Fibroblast of lung (primary cell): Measurements from ENCODE around the gene BEND3. TPM values are rescaled to one million over a fixed set of nuclear protein-coding genes. Genes with fewer than 3 reads are reported as not detected.
"Not testable (repeated sequence)": the region's sequence is repeated elsewhere in the genome, so short reads cannot be mapped to it uniquely, and the experiment has no call there.

ENCODE experiments used
- DNase-seq, 2 donors: peaks; one replicate each; pipeline versions ENCODE4 v3.0.0 to v3.0.0-alpha.2; 2010; ENCODE audit warnings: low read depth in 2 of 2
- H2AFZ ChIP-seq: 2 replicates; pipeline ENCODE4 v1.5.1; 2012; ENCODE audit warnings: low read length, control low read depth, inconsistent platforms
- H3K27ac ChIP-seq: 2 replicates; pipeline ENCODE4 v1.5.1; 2011; ENCODE audit warnings: low read length, control low read depth; ENCODE audit not compliant: insufficient read depth
- H3K27me3 ChIP-seq: 2 replicates; pipeline ENCODE4 v1.5.1; 2011; ENCODE audit warnings: mild to moderate bottlenecking, low read length; ENCODE audit not compliant: control insufficient read depth, insufficient read depth
- H3K36me3 ChIP-seq: 2 replicates; pipeline ENCODE4 v1.5.1; 2011; ENCODE audit warnings: low read length; ENCODE audit not compliant: control insufficient read depth, insufficient read depth
- H3K4me1 ChIP-seq: 2 replicates; pipeline ENCODE4 v1.5.1; 2011; ENCODE audit warnings: low read length; ENCODE audit not compliant: control insufficient read depth, insufficient read depth; ENCODE audit errors: extremely low read depth
- H3K4me2 ChIP-seq: 2 replicates; pipeline ENCODE4 v1.5.1; 2011; ENCODE audit warnings: low read length, control low read depth; ENCODE audit not compliant: insufficient read depth; ENCODE audit errors: extremely low read depth
- H3K4me3 ChIP-seq, 4 experiments: fragments of 200-600 bp in 1 of 4; sonication (generic) in 1 of 4; replicated peaks in 1 of 4; 2 replicates each; pipeline ENCODE4 v1.5.1; 2011 to 2016; ENCODE audit warnings: low read length in 4 of 4, low read depth in 3 of 4, mild to moderate bottlenecking in 3 of 4, control low read depth in 2 of 4, inconsistent platforms in 1 of 4, mixed read lengths in 1 of 4; ENCODE audit not compliant: insufficient read depth in 1 of 4; ENCODE audit errors: control extremely low read depth in 1 of 4
- H3K79me2 ChIP-seq: 2 replicates; pipeline ENCODE4 v1.5.1; 2012; ENCODE audit warnings: mild to moderate bottlenecking, low read length, inconsistent platforms; ENCODE audit not compliant: control insufficient read depth, insufficient read depth
- H3K9ac ChIP-seq: 2 replicates; pipeline ENCODE4 v1.5.1; 2011; ENCODE audit warnings: mild to moderate bottlenecking, low read length, control low read depth; ENCODE audit not compliant: insufficient read depth
- H3K9me3 ChIP-seq: 2 replicates; pipeline ENCODE4 v1.5.1; 2012; ENCODE audit warnings: low read depth, low read length; ENCODE audit not compliant: control insufficient read depth, insufficient read depth
- H4K20me1 ChIP-seq: 2 replicates; pipeline ENCODE4 v1.5.1; 2011; ENCODE audit warnings: low read length; ENCODE audit not compliant: control insufficient read depth, insufficient read depth; ENCODE audit errors: extremely low read depth
- EZH2 ChIP-seq: IDR thresholded peaks from 2 replicates; pipeline ENCODE4 v1.5.1; 2012; ENCODE audit warnings: low read length, control low read depth, mild to moderate bottlenecking; ENCODE audit errors: missing control alignments
- polyA plus RNA-seq, 2 donors: library from polyadenylated mRNA; depleted of rRNA in 1 of 2; stranded (reverse) in 1 of 2; unstranded in 1 of 2; fragments of >200 nt; gene quantifications; 2 replicates each; pipeline ENCODE4 v1.2.1, GENCODE V29; 2011 to 2012; ENCODE audit warnings: missing spikeins in 1 of 2
- total RNA-seq: library from RNA; depleted of rRNA; stranded (reverse); fragments of >200 nt; gene quantifications from 2 replicates; pipeline ENCODE4 v1.2.1, GENCODE V29; 2014
- TF ChIP-seq, protein P1 (sequence below), 2 donors: IDR thresholded peaks in 1 of 2; conservative IDR thresholded peaks in 1 of 2; 1 replicate in 1 of 2; 2 replicates in 1 of 2; pipeline ENCODE4 v1.5.1; 2011 to 2012; ENCODE audit warnings: low read length in 2 of 2, control low read depth in 1 of 2, inconsistent platforms in 1 of 2, low read depth in 1 of 2, mild to moderate bottlenecking in 1 of 2

The BEND3 gene
- total and polyA plus RNA-seq, 2 donors (not counting 1 experiment from before 2014, with no cell fraction given): 0.83 to 1.7 TPM

DNA sequence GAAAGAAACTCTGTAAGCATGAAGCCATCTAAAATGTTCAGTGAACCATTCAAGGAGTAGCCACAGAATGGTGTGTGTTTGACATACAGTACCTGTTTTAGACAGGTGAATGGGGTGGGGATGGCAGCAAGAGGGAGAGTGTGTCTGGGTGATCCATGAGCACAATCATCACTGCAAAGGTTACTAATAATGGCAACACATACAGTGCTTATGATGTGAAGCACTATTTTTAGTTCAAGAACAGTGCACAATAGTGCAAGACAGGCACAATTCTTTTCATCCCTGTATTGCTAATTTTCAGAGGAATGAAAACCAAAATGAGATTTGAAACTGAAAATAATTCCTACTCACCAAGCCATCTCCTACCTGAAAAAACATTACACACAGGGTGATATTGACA, 14.1 kb downstream of the BEND3 start:
- no peak overlapping the region for H3K27ac ChIP-seq
- H3K9ac ChIP-seq: no peak overlapping the region
- no peaks in the 10 kb centered on the region for H3K79me2 ChIP-seq
- no peak overlapping the region for H3K4me3 ChIP-seq
- no peak for TF ChIP-seq EZH2
- TF ChIP-seq, protein P1, sequence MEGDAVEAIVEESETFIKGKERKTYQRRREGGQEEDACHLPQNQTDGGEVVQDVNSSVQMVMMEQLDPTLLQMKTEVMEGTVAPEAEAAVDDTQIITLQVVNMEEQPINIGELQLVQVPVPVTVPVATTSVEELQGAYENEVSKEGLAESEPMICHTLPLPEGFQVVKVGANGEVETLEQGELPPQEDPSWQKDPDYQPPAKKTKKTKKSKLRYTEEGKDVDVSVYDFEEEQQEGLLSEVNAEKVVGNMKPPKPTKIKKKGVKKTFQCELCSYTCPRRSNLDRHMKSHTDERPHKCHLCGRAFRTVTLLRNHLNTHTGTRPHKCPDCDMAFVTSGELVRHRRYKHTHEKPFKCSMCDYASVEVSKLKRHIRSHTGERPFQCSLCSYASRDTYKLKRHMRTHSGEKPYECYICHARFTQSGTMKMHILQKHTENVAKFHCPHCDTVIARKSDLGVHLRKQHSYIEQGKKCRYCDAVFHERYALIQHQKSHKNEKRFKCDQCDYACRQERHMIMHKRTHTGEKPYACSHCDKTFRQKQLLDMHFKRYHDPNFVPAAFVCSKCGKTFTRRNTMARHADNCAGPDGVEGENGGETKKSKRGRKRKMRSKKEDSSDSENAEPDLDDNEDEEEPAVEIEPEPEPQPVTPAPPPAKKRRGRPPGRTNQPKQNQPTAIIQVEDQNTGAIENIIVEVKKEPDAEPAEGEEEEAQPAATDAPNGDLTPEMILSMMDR (conservative IDR thresholded peaks at IDR 0.05 in 1 of 2, IDR thresholded peaks at IDR 0.05 in 1 of 2; ENCODE audit: low read depth in 1 of 2, low read length in 2 of 2): no peak
- no peaks in the 10 kb centered on the region for H3K9me3 ChIP-seq
- H2AFZ ChIP-seq: no peak overlapping the region
- no peaks in the 10 kb centered on the region for H3K36me3 ChIP-seq
- no peak overlapping the region for H3K4me2 ChIP-seq
- no peak for DNase-seq
- H3K27me3 ChIP-seq: no peaks in the 10 kb centered on the region
- H3K4me1 ChIP-seq: no peaks in the 10 kb centered on the region
- H4K20me1 ChIP-seq: no peaks in the 10 kb centered on the region

GRCh38 chr6:107098436-107099307, 16.6 kb downstream of the BEND3 start:
- Histone ChIP-seq H3K9me3 (no peaks in the 10 kb centered on the region), H3K4me1 (no peaks in the 10 kb centered on the region), H3K9ac (no peak overlapping the region), H4K20me1 (no peaks in the 10 kb centered on the region), H2AFZ (no peak overlapping the region), H3K4me3 (no peak overlapping the region), H3K27ac (no peak overlapping the region), H3K27me3 (no peaks in the 10 kb centered on the region), H3K79me2 (no peaks in the 10 kb centered on the region), H3K4me2 (no peak overlapping the region), H3K36me3 (no peaks in the 10 kb centered on the region)
- TF ChIP-seq, protein P1 (conservative IDR thresholded peaks at IDR 0.05 in 1 of 2, IDR thresholded peaks at IDR 0.05 in 1 of 2; ENCODE audit: low read depth in 1 of 2, low read length in 2 of 2): no peak
- no peak for TF ChIP-seq EZH2
- DNase-seq: no peak

GRCh38 chr6:107084459-107084858, 30.9 kb downstream of the BEND3 start:
- not testable (repeated sequence) for H3K4me2 ChIP-seq, H3K4me3 ChIP-seq, H3K9me3 ChIP-seq, H2AFZ ChIP-seq, H3K27ac ChIP-seq, H4K20me1 ChIP-seq, H3K9ac ChIP-seq, H3K27me3 ChIP-seq, H3K4me1 ChIP-seq, H3K36me3 ChIP-seq, H3K79me2 ChIP-seq, DNase-seq
